ENCODE data around the gene METTL2B. TPM values are rescaled to one million over a fixed set of nuclear protein-coding genes. Genes with fewer than 3 reads are reported as not detected.
A peak's percentile ranks its signal among the peaks of the same experiment; 100 is the strongest.

The METTL2B gene, protein sequence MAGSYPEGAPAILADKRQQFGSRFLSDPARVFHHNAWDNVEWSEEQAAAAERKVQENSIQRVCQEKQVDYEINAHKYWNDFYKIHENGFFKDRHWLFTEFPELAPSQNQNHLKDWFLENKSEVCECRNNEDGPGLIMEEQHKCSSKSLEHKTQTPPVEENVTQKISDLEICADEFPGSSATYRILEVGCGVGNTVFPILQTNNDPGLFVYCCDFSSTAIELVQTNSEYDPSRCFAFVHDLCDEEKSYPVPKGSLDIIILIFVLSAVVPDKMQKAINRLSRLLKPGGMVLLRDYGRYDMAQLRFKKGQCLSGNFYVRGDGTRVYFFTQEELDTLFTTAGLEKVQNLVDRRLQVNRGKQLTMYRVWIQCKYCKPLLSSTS
- total RNA-seq: 54.5 and 63.3 TPM in 2 replicates
- 30.4 TPM for polyA plus RNA-seq (2012)

DNA sequence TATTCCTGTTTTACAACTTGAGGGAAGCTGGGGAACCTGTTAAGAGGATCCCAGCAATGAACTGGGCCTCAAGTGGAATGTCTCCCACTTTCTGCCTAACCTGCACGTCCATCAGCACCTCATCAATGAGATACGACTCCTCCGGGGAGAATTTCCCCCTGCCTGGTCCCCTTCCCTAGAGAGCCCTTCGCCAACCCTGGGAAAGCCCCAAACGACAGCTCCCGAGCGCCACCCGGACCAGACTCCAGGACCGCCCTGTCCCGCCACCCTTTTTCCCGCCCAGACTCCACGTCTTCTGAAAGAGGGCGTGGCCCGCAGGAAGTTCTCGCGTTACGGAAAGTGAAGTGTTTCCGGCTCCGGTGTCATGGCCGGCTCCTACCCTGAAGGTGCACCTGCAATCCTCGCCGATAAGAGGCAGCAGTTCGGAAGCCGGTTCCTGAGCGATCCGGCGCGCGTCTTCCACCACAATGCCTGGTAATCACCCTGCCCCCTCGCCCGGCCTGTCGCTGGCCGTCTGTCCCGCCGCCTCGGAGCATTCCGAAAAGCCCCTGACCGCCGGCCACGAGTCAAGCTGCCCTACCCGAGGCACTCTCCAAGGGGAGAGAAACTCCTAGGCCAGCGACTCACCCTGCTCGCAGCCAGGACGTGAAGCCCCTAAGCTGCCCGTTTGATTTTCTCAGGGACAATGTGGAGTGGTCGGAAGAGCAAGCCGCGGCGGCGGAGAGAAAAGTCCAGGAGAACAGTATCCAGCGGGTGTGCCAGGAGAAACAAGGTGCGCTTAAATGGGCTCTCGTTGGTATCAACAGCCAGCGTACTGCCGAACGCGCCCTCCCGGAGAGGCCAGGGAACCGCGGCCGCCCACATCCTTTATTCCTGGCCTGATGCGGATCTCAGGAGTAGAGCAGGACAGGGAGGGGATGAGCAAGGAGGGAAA, at the start of gene METTL2B:
Gene METTL2B, plus strand, starts transcription at position 347 of the 934 bp plus-strand sequence. Its CDS starts 18 bp downstream, at position 365.
- peak; percentile 96 for DNase-seq (ENCODE audit: low read depth)

DNA sequence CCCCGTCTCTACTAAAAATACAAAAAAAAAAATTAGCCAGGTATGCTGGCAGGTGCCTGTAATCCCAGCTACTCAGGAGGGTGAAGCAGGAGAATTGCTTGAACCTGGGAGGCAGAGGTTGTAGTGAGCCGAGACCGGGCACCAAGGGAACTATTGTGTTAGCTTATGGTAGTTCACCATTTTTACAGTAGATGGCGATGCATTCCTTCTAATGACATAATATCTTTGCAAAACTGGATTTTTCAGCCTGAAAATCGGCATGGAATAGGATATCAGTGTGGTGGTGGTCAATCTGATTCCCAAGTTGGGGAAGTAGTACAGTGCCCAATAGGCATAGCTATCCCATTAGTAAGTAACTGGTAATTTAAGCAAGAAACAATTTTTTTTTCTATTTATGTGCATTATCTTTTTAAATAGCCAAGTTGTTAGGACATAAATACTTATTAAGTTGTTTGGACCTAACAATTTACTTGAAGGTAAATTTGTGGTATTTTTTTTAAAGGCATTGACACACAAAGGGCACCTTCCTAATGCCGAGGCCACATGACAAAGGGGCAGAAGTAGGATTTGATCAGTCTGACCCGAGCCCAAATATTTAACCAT, 49.2 kb upstream of the METTL2B start:
- DNase-seq (ENCODE audit: low read depth): peak; percentile 78

DNA sequence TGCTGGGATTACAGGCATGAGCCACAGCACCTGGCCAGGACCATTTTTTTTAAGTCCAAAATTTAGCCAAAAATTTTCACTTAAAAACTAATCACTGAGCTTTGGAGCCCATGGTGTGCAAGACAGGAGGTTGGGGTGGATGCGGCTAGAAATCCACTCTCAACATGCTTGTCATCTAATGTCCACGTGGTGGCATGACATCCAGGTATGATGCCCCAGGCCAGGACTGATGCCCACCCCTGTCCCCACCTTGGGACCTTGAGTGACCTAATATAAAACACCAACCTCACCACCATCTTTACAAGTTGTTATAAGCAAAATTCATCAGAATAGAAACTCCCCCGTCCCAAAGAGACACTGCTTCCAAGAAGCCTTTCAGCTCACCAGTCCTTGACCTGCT, 46.3 kb upstream of the METTL2B start:
- DNase-seq (ENCODE audit: low read depth): no peak

DNA sequence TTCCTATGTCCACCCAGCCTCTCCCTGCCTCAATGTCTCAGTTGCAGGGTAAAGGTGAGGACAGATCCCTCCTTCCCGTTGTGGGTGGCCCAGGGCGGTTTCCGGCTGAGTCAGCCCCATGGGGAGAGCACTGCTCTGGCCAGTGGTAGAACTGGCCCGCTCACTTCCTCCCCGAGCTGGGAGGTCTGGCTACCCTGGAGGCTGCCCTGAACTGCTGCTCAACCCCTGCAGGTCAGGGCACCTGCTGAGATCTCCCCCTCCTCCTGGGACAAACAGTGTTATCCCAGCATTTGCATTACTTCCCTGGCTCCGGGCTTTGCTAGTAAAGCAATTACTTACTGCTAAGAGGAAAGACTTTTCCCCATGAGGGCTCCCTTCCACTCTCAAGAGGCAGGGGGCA, 45.3 kb upstream of the METTL2B start:
- no peak for DNase-seq (ENCODE audit: low read depth)

DNA sequence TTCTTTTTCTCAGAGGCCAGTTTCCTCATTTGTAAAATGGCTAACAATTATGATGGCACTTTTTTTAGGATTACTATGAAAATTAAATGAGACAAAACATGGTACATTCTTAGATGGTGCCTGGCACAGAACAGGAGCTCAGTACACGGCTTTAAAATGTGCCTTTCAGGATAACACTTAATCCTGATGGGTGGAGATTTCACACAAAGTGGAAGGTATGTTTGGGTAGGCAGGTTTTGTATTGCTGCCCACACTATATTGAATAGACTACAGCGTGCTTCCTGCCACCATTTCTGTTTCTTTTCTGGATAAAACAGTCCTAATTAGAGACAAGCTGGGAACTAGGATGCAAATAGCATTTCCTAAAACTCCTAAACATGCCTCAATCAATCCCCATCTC, 44.8 kb upstream of the METTL2B start:
- DNase-seq (ENCODE audit: low read depth): no peak

DNA sequence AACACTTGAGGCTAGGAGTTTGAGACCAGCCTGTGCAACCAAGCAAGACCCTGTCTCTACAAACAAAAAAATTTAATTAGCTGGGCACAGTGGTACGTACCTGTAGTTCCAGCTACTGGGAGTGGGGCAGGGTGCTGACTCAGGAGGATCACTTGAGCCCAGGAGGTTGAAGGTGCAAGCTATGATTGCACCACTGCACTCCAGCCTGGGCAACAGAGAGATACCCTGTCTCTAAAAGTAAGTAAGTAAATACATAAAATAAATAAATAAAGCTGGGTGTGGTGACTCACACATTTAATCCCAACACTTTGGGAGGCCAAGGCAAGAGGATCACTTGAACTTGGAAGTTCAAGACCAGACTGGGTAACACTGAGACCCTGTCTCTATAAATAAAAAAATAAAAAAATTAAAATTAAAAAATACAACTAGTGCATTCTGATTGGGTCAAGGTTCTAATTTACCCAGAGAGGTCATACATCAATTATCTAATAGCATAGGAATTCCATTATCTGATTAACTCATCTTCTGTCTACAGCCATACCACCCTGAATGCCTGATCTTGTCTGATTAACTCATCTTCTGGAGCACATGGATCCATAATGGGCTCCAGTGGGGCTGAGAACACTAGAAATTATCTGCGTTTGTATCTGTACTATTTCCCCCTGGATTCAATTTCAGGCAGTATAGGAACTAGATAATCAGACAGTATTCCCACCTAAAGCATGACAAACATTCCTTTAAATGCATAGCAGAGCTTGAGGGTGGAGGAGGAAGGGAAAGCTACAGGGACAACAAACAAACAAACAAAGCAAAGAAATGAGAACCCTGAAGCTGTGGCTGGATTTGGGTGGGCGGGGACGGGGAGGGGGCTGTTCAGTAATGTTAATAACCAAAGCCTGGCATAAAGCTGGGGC, 41.9 kb upstream of the METTL2B start:
- DNase-seq (ENCODE audit: low read depth): no peak

DNA sequence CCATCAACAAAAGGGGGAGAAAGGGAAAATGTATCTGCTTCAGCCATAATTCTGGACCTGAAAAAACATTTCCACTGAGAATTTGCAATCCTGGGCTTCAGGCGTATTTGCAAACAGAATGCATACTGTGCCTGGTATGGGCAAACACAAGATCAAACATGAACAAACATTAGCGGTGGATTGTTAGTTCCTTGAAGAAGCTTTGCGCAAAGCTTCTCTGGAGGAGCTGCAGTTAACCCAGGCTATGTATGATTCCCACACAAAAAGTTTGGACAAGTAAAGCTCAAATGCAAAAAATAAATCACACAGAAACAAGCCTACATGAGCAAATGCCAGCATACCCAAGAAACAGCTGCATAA, 41.2 kb upstream of the METTL2B start:
- no peak for DNase-seq (ENCODE audit: low read depth)

DNA sequence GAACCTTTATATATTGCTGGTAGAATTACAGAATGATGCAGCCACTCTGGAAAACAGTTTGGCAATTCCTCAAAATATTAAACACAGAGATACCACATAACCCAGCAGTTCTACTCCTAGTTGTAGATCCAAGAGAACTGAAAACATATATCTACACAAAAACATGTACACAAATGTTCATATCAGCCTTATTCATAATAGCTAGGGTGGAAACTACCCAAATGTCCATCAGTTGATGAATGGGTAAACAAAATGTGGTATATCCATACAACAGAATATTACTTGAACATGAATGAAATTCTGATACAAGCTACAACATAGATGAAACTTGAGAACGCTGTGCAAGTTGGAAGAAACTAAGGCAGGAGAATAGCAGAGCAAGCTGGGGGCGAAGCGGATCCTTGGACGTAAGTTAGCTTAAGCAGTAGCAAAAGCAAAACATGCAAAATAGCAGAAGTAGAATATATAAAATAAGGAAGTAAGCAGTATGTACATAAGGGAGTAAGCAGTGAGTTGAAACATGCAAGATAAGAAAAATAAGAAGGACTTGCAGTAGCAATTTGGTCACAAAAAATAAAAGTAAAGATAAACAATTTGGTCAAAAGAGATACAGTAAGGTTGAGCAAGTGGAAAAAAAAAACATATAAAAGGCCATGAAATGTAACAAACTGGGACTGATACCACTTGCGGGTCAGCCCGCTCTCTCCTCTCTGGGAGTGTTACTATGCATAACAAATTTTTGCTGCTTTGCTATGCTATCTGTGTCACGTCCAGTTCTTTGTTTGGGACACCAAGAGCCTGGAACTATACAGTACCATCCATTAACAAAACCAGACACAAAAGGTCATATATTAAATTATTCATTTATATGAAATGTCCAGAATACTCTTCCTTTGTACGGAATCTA, 38.9 kb upstream of the METTL2B start:
- DNase-seq (ENCODE audit: low read depth): no peak

DNA sequence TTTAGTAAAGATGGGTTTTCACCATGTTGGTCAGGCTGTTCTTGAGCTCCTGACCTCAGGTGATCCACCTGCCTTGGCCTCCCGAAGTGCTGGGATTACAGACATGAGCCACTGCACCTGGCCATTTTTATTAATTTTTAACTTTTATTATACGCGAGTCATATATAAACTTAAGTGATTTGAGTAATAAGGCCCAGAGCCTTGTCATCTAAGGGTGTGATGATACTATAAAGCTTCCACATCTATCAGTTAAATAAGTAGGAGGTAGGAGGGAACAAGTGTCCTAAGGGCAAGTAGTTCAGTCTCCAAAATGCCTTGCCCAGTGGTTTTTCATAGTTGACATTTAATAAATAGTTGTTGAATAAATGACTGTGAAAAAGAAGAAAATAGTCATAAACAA, 34.2 kb upstream of the METTL2B start:
- DNase-seq (ENCODE audit: low read depth): no peak

DNA sequence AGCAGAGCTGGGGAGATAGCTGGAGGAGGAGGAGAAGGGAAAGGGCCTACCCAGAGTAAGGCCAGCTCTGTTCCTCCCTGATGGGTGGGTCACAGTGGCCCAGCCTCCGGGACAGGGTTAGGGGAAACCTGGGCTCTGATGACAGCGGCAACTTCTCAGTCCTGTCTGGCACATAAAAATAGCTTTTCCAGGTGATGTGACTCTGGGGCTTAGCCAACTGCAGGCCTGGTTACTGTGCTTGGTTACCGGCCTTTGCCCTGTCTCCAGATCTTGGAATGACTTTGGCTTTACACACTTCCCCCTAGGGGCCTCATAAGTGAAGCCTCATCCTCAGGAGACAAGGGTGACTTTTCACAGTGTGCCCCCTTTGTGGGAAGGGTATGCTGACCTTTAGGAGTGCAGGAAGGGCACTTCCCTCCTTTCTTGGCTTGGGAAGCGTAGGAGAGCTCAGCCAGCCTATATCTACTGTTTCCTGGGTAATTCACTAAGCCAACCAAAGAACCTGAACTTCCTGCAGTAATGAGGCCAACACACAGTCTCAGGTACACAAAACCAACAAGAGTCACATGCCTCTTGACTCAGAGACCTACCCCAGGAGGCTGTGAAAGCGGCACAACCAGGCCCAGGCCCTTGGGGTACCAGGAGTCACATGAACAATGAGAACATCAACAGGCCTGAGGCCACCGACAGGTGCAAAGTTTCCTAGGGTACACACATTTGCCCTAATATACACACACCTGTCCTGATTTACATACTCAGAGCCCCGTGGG, 32.5 kb upstream of the METTL2B start:
- DNase-seq (ENCODE audit: low read depth): no peak

DNA sequence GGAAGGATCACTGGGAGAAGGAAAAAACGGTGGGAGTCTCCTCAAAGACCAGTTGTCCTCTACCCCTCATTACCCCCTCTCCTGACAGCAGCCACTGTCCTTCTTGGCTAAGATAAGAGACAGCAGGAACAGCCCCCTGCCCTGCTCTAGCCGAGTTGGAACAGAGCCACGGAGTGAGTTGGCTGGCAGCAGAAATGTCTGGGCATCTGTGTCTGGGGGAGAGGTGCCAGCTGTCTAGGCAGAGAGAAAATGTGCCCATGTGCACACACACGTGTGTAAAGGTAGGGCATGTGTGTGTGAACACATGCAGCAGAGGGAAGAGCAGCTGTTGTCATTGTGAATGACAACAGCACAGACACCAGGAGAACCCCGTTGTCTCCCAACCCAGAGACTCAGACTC, 30.2 kb upstream of the METTL2B start:
- peak; percentile 76 for DNase-seq (ENCODE audit: low read depth)

DNA sequence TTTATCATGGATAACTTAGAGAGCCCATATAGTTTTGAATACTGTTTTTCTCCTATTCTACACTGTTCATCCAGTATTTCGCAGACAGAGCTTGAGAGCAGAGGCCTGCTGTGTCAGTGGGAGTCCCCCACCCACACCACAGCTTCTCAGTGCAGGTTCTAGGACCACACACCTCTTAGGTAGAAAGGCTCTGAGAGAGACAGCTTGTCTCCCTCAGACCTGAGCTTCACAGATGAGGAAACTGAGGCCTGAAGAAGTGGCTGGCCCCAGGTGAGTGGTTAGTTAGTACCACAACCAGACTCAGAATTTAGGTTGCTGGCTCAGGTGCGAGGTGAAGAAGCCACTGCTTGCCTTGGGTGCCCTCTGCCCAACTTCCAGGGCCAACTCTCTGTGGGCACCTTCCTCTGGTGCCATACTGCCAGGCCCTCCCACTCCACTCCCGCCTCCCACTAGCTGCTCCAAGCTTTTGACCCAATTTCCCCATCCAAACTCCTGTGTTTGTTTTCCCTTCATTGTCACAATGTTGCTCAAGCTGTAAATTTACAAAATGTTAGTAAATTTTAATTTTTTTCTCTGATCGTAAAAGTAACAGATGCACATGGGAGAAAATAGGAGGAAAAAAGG, 28.5 kb upstream of the METTL2B start:
- DNase-seq (ENCODE audit: low read depth): no peak

DNA sequence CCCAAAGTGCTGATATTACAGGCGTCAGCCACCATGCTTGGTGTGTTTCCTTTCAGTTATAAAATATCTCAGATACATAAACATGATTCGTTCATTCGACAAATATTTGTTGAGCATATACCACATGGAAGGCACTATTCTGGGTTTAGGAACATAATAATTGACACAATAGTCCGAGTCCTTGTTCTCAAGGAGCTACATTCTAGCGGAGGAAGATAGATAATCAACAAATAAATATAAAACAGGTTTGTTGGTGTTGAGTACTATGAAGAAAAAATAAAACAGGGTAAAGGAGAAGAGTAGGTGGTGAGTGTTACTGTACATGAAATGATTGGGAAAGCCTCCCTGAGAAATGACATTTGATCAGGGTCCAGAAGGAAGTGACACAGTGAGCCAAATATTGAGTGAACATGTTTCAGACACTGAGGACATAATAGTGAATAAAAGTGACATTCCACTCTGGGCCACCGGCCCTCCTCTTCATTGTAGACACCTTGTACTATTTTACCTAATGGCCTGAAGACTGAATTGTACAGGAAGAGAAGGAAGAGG, 27.7 kb upstream of the METTL2B start:
- DNase-seq (ENCODE audit: low read depth): no peak

DNA sequence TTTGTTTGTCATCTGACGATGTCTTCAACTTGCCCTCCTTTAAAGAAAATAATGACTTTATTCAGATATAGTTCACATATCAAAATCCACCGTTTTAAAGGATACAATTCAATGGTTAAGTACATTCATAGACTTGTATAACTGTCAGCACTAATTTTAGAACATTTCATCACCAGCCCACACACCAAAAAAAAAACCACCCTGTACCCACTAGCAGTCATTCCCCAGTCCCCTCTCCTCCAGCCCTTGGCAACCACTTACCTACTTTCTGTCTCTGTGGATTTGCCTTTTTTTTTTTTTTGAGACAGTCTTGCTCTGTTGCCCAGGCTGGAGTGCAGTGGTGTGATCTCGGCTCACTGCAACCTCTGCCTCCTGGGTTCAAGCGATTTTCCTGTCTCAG, 26.1 kb upstream of the METTL2B start:
- DNase-seq (ENCODE audit: low read depth): peak; percentile 74

DNA sequence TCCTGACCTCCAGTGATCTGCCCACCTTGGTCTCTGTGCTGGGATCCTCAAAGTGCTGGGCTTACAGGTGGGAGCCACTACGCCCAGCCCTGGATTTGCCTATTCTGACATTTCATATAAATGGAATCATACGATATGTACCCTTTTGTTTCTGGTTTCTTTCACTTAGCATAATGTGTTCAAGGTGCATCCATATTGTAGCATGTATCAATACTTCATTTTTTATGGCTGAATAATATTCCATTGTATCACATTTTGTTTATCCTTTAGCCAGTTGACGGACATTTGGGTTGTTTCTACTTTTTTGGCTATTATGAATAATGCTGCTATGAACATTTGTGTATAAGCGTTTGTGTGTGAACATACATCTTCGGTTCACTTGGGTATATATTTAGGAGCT, 25.6 kb upstream of the METTL2B start:
- no peak for DNase-seq (ENCODE audit: low read depth)

DNA sequence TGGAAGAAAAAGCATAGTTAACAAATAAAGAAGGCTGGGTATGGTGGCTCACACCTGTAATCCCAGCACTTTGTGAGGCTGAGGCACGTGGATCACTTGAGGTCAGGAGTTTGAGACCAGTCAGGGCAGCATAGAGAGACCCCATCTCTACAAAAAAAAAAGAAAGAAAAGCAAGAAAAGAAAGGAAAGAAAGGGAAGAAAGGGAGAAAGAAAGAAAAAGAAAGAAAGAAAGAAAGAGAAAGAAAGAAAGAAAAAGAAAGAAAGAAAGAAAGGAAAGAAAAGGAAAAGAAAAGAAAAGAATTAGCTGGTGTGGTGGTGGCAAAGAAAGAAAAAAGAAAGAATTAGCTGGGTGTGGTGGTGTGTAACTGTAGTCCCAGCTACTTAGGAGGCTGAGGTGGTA, 24.0 kb upstream of the METTL2B start:
- no peak for DNase-seq (ENCODE audit: low read depth)

DNA sequence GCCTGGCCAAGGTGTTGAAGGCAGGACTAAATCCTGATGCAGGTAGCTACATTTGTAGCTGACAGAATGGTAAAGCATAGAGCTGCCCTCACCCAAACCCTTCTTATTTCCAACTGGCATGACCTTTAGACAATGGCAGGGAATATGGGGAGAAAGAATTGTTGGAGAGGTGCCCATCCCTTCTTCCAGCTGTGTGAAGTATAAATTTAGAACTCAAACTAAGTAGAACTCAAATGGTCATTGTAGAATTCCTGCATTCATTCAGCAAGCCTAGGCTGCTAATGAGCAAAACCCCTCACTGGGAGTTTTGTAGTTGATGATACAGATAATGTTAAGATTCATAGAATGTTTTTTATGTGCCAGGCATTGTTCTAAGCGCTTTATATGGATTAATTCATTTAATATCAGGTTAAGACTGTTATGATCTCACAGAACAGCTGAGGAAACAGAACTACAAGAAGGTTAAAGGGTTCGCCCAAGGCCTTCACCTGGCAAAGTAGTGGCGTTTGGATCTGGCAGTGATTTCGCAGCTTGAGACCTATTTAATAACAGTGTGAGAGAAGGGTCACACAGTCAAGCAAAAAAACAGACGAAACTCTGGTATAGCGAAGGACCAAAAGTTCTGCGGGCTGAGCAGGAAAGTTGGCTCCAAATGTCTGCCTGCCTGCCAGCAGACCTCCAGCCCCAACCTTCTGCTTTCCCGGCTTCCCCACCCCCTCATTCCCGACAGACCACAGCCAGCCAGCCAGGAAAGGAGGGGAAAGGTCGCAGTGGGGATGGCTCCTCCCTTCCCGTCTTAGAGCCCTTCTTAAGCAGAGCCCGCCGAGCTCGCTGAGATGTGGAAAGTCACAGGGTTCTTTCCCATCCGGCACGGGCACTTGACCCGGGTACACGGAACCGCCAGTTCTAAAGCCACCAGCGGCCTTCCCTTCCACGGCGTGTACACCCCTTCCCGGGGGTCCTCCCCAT, 22.4 kb upstream of the METTL2B start:
- peak; percentile 91 for DNase-seq (ENCODE audit: low read depth)

All from myocyte (in vitro differentiated cells).